Effector memory CD4-positive, alpha-beta T cell (primary cell): ENCODE results near the gene ADPRHL1.

ENCODE experiments used
- DNase-seq, 3 donors: peaks; one replicate each; pipeline ENCODE4 v3.0.0-alpha.2; 2020
- H3K27ac ChIP-seq: 2 replicates; pipeline ENCODE4 v1.7.0; 2013; ENCODE audit warnings: mild to moderate bottlenecking, low read length, moderate library complexity; ENCODE audit not compliant: insufficient read depth, poor library complexity, severe bottlenecking
- H3K27me3 ChIP-seq: replicated peaks from 2 replicates; pipeline ENCODE4 v1.7.0; 2013; ENCODE audit warnings: mild to moderate bottlenecking, low read length; ENCODE audit not compliant: insufficient read depth, control insufficient read depth, poor library complexity, severe bottlenecking
- H3K36me3 ChIP-seq: 2 replicates; pipeline ENCODE4 v1.7.0; 2013; ENCODE audit warnings: mild to moderate bottlenecking, low read length, moderate library complexity; ENCODE audit not compliant: control insufficient read depth, insufficient read depth
- H3K4me1 ChIP-seq: 2 replicates; pipeline ENCODE4 v1.7.0; 2013; ENCODE audit warnings: low read length, mild to moderate bottlenecking; ENCODE audit not compliant: control insufficient read depth, insufficient read depth, poor library complexity, severe bottlenecking
- H3K4me3 ChIP-seq: 2 replicates; pipeline ENCODE4 v1.7.0; 2013; ENCODE audit warnings: low read length, low read depth, mild to moderate bottlenecking; ENCODE audit not compliant: insufficient read depth, poor library complexity, severe bottlenecking
- H3K9me3 ChIP-seq: 2 replicates; pipeline ENCODE4 v1.7.0; 2013; ENCODE audit warnings: mild to moderate bottlenecking, low read length, moderate library complexity; ENCODE audit not compliant: control insufficient read depth

Gene ADPRHL1

GRCh38 chr13:113469582-113469981 is 16.3 kb upstream of the ADPRHL1 start:
- Histone ChIP-seq H3K9me3 (no peaks in the 10 kb centered on the region), H3K36me3 (peaks cover under 1% of the 10 kb centered on the region), H3K4me1 (no peaks in the 10 kb centered on the region), H3K27ac (no peak overlapping the region), H3K4me3 (no peak overlapping the region), H3K27me3 (no peaks in the 10 kb centered on the region)
- no peak for DNase-seq

DNA sequence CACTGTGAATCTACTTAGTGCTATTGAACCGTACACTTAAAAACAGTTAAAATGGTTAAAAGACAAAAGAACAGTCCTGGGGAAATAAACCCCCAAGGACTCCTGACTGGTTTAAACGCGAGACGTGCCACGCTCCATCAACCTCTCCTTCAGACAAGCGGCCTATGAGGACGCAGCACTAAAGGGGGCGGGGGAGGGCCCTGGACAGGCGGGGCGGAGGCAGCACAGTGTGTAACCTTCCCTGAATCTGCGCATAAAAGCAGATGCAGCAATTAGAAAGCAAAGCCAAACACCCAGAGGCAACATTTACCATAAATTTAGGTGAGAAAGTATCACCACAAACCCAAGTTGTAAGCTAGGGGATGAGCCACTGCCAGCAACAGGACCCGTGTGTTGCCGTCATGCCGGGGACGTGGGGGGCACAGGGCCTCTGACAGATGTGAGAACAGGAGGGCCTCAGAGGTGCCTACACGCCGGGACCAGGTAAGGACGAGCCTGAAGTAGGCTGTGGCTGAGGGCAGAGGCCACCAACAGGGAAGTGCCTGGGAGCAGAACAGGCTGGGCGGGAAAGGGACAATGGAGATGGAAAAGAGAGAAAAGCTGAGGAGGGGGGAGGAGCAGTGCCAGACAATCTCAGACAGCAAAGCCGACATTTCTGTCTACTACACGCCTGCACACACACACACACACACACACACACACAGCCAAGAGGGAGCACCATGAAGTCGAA is 15.3 kb upstream of the ADPRHL1 start:
- Histone ChIP-seq H3K36me3 (no peaks in the 10 kb centered on the region), H3K27ac (no peak overlapping the region)

DNA sequence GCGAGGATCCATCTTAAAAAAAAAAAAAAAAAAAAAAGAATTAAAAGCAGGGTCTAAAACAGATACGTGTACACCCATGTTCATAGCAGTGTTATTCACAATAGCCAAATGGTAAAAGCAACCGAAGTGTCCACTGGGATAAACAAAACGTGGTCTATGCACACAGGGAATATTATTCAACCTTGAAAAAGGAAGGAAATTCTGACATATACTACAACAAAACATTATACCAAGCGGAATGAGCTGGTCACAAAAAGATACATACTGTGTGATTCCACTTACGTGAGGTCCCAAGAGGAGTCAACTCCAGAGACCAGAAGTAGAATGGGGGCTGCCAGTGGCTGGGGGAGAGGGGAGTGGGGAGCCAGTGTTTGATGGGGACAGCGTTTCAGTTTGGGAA is 14.7 kb upstream of the ADPRHL1 start:
- H3K4me3 ChIP-seq = no peak overlapping the region
- no peak overlapping the region for H3K27ac ChIP-seq
- no peaks in the 10 kb centered on the region for H3K27me3 ChIP-seq
- no peaks in the 10 kb centered on the region for H3K4me1 ChIP-seq
- DNase-seq = no peak
- no peaks in the 10 kb centered on the region for H3K36me3 ChIP-seq
- H3K9me3 ChIP-seq = no peaks in the 10 kb centered on the region

More for the DNA sequence above, 15.3 kb upstream of the ADPRHL1 start:
- Histone ChIP-seq H3K4me1 (no peaks in the 10 kb centered on the region), H3K27me3 (no peaks in the 10 kb centered on the region), H3K4me3 (no peak overlapping the region), H3K9me3 (no peaks in the 10 kb centered on the region)
- no peak for DNase-seq

DNA sequence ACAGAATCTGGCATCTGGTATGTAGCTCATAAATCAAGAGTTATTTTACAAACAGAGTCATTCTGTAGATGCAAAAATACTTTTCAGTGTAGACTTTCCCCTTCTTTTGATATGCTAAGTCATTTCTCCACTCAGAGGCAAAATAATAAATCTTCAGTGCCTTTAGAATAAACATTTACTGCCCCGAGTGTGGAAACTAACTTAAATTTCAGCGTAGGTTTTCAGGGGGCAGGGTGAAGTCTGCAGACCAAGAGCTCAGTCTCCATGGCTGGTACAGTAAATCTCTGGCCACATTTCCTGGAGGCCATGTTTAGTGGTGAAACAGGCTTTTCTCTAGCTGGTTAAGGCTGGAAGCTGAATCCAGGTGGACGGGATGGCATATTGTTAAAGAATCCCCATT is 13.1 kb upstream of the ADPRHL1 start:
- DNase-seq = no peak
- Histone ChIP-seq H3K27me3 (no peaks in the 10 kb centered on the region), H3K27ac (no peak overlapping the region), H3K9me3 (no peaks in the 10 kb centered on the region), H3K36me3 (no peaks in the 10 kb centered on the region), H3K4me3 (no peak overlapping the region), H3K4me1 (no peaks in the 10 kb centered on the region)

GRCh38 chr13:113465300-113465699 is 12.0 kb upstream of the ADPRHL1 start:
- Histone ChIP-seq H3K27ac (no peak overlapping the region), H3K4me3 (no peak overlapping the region), H3K4me1 (no peaks in the 10 kb centered on the region), H3K9me3 (no peaks in the 10 kb centered on the region), H3K27me3 (no peaks in the 10 kb centered on the region), H3K36me3 (peaks cover 7% of the 10 kb centered on the region)
- DNase-seq = no peak

GRCh38 chr13:113464476-113464875 is 11.2 kb upstream of the ADPRHL1 start:
- no peak for DNase-seq
- peaks cover 11% of the 10 kb centered on the region for H3K36me3 ChIP-seq
- no peaks in the 10 kb centered on the region for H3K4me1 ChIP-seq
- H3K27ac ChIP-seq = no peak overlapping the region
- H3K27me3 ChIP-seq = no peaks in the 10 kb centered on the region
- no peak overlapping the region for H3K4me3 ChIP-seq
- H3K9me3 ChIP-seq = no peaks in the 10 kb centered on the region

DNA sequence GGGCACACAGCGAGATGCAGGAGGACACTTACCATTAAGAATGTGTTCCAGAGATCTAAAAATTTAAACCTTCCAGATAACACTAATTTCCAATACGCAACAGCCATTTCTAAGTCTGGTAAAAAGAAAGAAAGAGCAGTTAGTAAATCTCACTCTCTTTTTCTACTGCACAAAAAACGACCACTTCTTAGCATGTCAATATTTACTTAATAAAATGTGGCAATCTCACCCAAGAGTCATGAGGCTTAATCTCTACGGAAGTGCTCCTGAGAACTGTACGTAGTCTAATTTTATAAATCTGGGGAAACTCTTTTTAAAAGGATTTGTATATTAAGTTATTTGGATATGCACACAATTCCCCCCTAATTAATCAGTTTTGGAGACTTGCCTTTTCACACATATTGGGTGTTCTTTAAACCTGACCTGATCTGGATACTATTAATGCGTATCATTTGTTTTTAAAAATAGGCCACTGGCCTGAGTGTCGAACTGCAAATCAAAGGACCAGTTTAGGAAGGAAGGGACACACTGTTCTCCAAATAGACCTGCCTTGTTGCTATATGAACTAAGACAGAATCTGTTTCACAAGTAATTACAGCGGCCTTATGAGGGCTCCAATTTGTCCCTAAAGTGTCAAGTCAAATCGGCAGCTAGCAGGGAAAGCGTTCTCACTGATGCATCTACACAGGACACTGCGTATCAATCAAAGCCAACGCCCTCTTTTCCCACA is 7.9 kb upstream of the ADPRHL1 start:
- DNase-seq = no peak
- H3K9me3 ChIP-seq = no peaks in the 10 kb centered on the region
- no peak overlapping the region for H3K27ac ChIP-seq
- H3K4me3 ChIP-seq = no peak overlapping the region
- H3K4me1 ChIP-seq = no peaks in the 10 kb centered on the region
- peaks cover 23% of the 10 kb centered on the region for H3K36me3 ChIP-seq
- no peaks in the 10 kb centered on the region for H3K27me3 ChIP-seq

DNA sequence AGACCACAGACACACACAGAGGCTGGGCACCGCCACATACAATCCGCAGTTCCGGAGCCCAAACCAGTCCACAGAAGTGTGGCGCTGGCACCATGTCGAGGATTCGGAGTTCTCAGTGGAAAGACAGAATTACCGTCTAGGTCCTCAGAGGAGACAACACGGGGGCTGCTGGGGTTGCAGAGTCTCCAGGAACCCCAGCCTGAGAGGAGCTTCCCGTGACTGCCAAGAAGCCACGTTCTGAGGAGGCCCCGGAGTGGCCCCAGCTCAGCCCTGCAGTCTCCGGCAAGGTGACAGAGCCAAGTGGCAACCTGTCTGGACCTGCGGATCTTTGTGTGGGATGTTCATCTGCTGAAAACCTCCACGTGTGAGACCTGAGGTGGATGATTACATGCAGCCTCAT is 7.3 kb upstream of the ADPRHL1 start:
- DNase-seq = no peak
- no peaks in the 10 kb centered on the region for H3K9me3 ChIP-seq
- no peak overlapping the region for H3K27ac ChIP-seq
- no peak overlapping the region for H3K4me3 ChIP-seq
- H3K36me3 ChIP-seq = peaks cover 29% of the 10 kb centered on the region
- H3K4me1 ChIP-seq = no peaks in the 10 kb centered on the region
- no peaks in the 10 kb centered on the region for H3K27me3 ChIP-seq

DNA sequence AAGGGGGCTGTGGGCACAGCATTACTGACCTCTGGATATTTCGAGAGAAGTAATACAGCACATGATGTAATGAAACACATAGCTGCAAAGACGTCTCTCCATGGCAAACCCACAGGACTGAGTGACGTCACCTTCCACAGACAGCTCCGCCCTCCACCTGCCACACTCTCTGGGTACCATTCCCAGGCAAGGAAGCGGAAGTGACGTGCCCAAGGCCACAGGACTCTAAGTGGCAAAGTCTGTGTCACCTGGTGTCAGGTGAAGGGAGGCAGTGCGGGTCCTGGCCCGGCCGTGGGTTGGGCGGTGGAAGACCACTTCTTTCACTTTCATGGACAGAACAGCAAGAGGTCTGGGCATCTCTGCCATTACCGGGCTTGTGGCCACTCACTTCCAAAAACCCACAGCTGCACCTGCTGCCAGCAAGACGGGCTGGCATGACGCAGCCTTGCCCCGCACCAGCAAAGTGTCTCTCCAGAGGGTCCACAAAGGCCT is 6.8 kb upstream of the ADPRHL1 start:
- Histone ChIP-seq H3K9me3 (no peaks in the 10 kb centered on the region), H3K36me3 (peaks cover 31% of the 10 kb centered on the region), H3K27me3 (no peaks in the 10 kb centered on the region), H3K27ac (no peak overlapping the region), H3K4me1 (no peaks in the 10 kb centered on the region), H3K4me3 (no peak overlapping the region)
- DNase-seq = no peak
